Stomach (tissue), 9 donors: Measurements from ENCODE around the gene MEAK7. TPM values are rescaled to one million over a fixed set of nuclear protein-coding genes. Genes with fewer than 3 reads are reported as not detected.

Experiments
- DNase-seq, 2 donors: peaks; one replicate each; pipeline versions ENCODE4 v3.0.0 to v3.0.0-alpha.2; 2013 to 2019
- H3K27ac ChIP-seq, 5 donors: fragments of 200-600 bp in 4 of 5; sonication (generic) in 4 of 5; one replicate each; pipeline ENCODE4 v1.5.1; 2013 to 2019; ENCODE audit warnings: mild to moderate bottlenecking in 1 of 5, moderate library complexity in 1 of 5
- H3K27me3 ChIP-seq, 3 donors: fragments of 200-600 bp; sonication (generic); one replicate each; pipeline ENCODE4 v1.5.1; 2017 to 2019; ENCODE audit warnings: mixed run types in 1 of 3
- H3K36me3 ChIP-seq, 4 donors: fragments of 200-600 bp; sonication (generic); 1 replicate in 3 of 4; 2 replicates in 1 of 4; pipeline ENCODE4 v1.5.1; 2016 to 2019
- H3K4me1 ChIP-seq, 4 donors: fragments of 200-600 bp; sonication (generic); one replicate each; pipeline ENCODE4 v1.5.1; 2016 to 2019
- H3K4me3 ChIP-seq, 4 donors: fragments of 200-600 bp; sonication (generic) in 3 of 4; one replicate each; pipeline ENCODE4 v1.5.1; 2016 to 2019; ENCODE audit warnings: mild to moderate bottlenecking in 1 of 4
- H3K9me3 ChIP-seq, 4 donors: fragments of 200-600 bp; sonication (generic); one replicate each; pipeline ENCODE4 v1.5.1; 2016 to 2019
- EP300 ChIP-seq: sonication (generic); formaldehyde crosslinking; IDR thresholded peaks from one replicate; pipeline ENCODE4 v1.6.1; 2017; ENCODE audit warnings: antibody characterized with exemption
- POLR2A ChIP-seq, 4 donors: fragments of 450-650 bp; IDR thresholded peaks; one replicate each; pipeline ENCODE4 v1.6.1; 2016; ENCODE audit warnings: antibody characterized with exemption in 4 of 4, control low read depth in 2 of 4, mild to moderate bottlenecking in 1 of 4, moderate library complexity in 1 of 4
- POLR2AphosphoS5 ChIP-seq, 3 donors: sonication (generic); formaldehyde crosslinking; IDR thresholded peaks; one replicate each; pipeline ENCODE4 v1.6.1; 2016; ENCODE audit warnings: antibody characterized with exemption in 3 of 3
- WGBS, 5 donors: extraction: QIAGEN DNeasy Blood & Tissue Kit in 3 of 5; methylation state at CpG; one replicate each; pipeline versions ENCODE4 v1.1.5 to v1.1.7; 2013 to 2018; 5-methylcytosine and 5-hydroxymethylcytosine counted together
- intact Hi-C: fragments of 100-400 bp; cut with DNase I; formaldehyde crosslinking; loops from one replicate; pipeline ENCODE4 v1.15.1; 2023; ENCODE audit warnings: low total_unique reads
- polyA plus RNA-seq, 3 donors: library from polyadenylated mRNA; stranded (reverse); fragments of 200-250 nt; gene quantifications; one replicate each; pipeline ENCODE4 v1.2.3, GENCODE V29; 2013
- total RNA-seq, 5 donors: library from RNA; depleted of rRNA; stranded (reverse); fragments of >200 nt; gene quantifications; one replicate each; pipeline versions ENCODE4 v1.1.0 to v1.2.3, GENCODE V29; 2014 to 2016
- TF ChIP-seq, protein P1 (sequence below), 7 experiments: fragments of 450-650 bp in 4 of 7; fragments of 200-600 bp in 3 of 7; sonication (generic) in 3 of 7; IDR thresholded peaks; one replicate each; pipeline ENCODE4 v1.5.1; 2016 to 2019; ENCODE audit warnings: antibody characterized with exemption in 7 of 7, control low read depth in 2 of 7, mild to moderate bottlenecking in 1 of 7
- donor health status: healthy with polysubstance abuse.
- donor health status: Bipolar disorder and iron deficiency.
- donor health status: healthy.

Gene MEAK7
- total and polyA plus RNA-seq, 8 donors: 3.9 to 21.1 (median 6.9) TPM

- no peaks in the 10 kb centered on the region for H3K27me3 ChIP-seq
- no peak for DNase-seq
- no peaks in the 10 kb centered on the region for H3K9me3 ChIP-seq
- no peak overlapping the region for H3K4me3 ChIP-seq
- no peak for TF ChIP-seq POLR2A (IDR thresholded peaks at IDR 0.05)
- TF ChIP-seq POLR2AphosphoS5 (IDR thresholded peaks at IDR 0.05): no peak
- TF ChIP-seq, protein P1, sequence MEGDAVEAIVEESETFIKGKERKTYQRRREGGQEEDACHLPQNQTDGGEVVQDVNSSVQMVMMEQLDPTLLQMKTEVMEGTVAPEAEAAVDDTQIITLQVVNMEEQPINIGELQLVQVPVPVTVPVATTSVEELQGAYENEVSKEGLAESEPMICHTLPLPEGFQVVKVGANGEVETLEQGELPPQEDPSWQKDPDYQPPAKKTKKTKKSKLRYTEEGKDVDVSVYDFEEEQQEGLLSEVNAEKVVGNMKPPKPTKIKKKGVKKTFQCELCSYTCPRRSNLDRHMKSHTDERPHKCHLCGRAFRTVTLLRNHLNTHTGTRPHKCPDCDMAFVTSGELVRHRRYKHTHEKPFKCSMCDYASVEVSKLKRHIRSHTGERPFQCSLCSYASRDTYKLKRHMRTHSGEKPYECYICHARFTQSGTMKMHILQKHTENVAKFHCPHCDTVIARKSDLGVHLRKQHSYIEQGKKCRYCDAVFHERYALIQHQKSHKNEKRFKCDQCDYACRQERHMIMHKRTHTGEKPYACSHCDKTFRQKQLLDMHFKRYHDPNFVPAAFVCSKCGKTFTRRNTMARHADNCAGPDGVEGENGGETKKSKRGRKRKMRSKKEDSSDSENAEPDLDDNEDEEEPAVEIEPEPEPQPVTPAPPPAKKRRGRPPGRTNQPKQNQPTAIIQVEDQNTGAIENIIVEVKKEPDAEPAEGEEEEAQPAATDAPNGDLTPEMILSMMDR (IDR thresholded peaks at IDR 0.05): no peak
- TF ChIP-seq EP300: no peak
- intact Hi-C loops: no loop called here
- no peak overlapping the region for H3K27ac ChIP-seq
- peaks cover 2 to 35% (median 20%) of the 10 kb centered on the region in 4 donors for H3K36me3 ChIP-seq
- 87 to 91% (median 88%) methylated on average over 6 of the region's 6 CpGs for WGBS, 5 donors
- peaks cover 18 to 40% (median 30%) of the 10 kb centered on the region in 4 donors for H3K4me1 ChIP-seq
Observed at GRCh38 chr16:84502581-84502980, 1.9 kb downstream of the MEAK7 start.

- H3K4me1 ChIP-seq: peaks cover 18 to 40% (median 30%) of the 10 kb centered on the region in 4 donors
- intact Hi-C loops: no loop called here
- no peak overlapping the region for H3K4me3 ChIP-seq
- no peak for DNase-seq
- 82 to 97% (median 96%) methylated on average over 13 of the region's 13 CpGs for WGBS, 5 donors
- no peaks in the 10 kb centered on the region for H3K9me3 ChIP-seq
- no peak overlapping the region for H3K27ac ChIP-seq
- H3K27me3 ChIP-seq: no peaks in the 10 kb centered on the region
- TF ChIP-seq POLR2AphosphoS5 (IDR thresholded peaks at IDR 0.05) (no peak), EP300 (no peak), POLR2A (IDR thresholded peaks at IDR 0.05) (no peak)
- TF ChIP-seq, protein P1 (IDR thresholded peaks at IDR 0.05): no peak
- peaks cover 8 to 40% (median 26%) of the 10 kb centered on the region in 4 donors for H3K36me3 ChIP-seq
Observed at GRCh38 chr16:84502075-84502474, 2.4 kb downstream of the MEAK7 start.

- no peak overlapping the region for H3K27ac ChIP-seq
- no peaks in the 10 kb centered on the region for H3K9me3 ChIP-seq
- peaks cover 16 to 48% (median 34%) of the 10 kb centered on the region in 4 donors for H3K36me3 ChIP-seq
- H3K4me1 ChIP-seq: peaks cover 18 to 34% (median 27%) of the 10 kb centered on the region in 4 donors
- no peak for DNase-seq
- H3K4me3 ChIP-seq: no peak overlapping the region
- intact Hi-C loops: no loop called here
- TF ChIP-seq POLR2A (IDR thresholded peaks at IDR 0.05) (no peak), POLR2AphosphoS5 (IDR thresholded peaks at IDR 0.05) (no peak), EP300 (no peak)
- TF ChIP-seq, protein P1 (IDR thresholded peaks at IDR 0.05): no peak
- no peaks in the 10 kb centered on the region for H3K27me3 ChIP-seq
- 75 to 91% (median 89%) methylated on average over 11 to 12 of the region's 12 CpGs for WGBS, 5 donors
Observed at GRCh38 chr16:84501077-84501735, 3.3 kb downstream of the MEAK7 start.

DNA sequence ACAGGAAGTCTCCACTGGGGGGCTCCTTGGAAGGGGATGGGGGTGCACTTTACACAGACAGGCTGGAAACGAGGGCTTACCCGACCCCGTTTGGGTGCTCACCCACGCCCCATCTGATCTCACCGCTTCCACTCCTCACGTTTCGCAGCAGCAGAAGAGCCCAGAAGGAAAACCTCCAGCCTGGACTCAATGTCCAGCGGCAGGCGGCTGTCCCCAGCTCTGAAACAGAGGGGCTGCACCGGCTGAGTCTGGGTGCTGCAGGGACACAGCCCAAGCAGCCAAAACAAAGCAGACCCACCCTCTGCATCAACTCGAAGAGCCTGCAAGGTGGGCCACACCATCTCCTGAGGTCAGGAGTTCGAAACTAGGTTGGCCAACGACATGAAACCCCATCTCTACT lies 3.9 kb downstream of the MEAK7 start:
- Histone ChIP-seq H3K4me1 (peaks cover 18 to 27% (median 20%) of the 10 kb centered on the region in 4 donors), H3K9me3 (no peaks in the 10 kb centered on the region), H3K4me3 (no peak overlapping the region), H3K36me3 (peaks cover 18 to 55% (median 41%) of the 10 kb centered on the region in 4 donors), H3K27me3 (no peaks in the 10 kb centered on the region), H3K27ac (no peak overlapping the region)
- WGBS, 5 donors: 92 to 99% (median 96%) methylated on average over 13 of the region's 13 CpGs
- TF ChIP-seq, protein P1 (IDR thresholded peaks at IDR 0.05): no peak
- TF ChIP-seq POLR2A (IDR thresholded peaks at IDR 0.05) (no peak), EP300 (no peak), POLR2AphosphoS5 (IDR thresholded peaks at IDR 0.05) (no peak)
- intact Hi-C loops: no loop called here
- DNase-seq: no peak
